Measurements from ENCODE around the gene PLPP4. TPM values are rescaled to one million over a fixed set of nuclear protein-coding genes. Genes with fewer than 3 reads are reported as not detected.

PLPP4 gene
- total and polyA plus RNA-seq, 10 donors, result not detected

- TF ChIP-seq, protein P1, sequence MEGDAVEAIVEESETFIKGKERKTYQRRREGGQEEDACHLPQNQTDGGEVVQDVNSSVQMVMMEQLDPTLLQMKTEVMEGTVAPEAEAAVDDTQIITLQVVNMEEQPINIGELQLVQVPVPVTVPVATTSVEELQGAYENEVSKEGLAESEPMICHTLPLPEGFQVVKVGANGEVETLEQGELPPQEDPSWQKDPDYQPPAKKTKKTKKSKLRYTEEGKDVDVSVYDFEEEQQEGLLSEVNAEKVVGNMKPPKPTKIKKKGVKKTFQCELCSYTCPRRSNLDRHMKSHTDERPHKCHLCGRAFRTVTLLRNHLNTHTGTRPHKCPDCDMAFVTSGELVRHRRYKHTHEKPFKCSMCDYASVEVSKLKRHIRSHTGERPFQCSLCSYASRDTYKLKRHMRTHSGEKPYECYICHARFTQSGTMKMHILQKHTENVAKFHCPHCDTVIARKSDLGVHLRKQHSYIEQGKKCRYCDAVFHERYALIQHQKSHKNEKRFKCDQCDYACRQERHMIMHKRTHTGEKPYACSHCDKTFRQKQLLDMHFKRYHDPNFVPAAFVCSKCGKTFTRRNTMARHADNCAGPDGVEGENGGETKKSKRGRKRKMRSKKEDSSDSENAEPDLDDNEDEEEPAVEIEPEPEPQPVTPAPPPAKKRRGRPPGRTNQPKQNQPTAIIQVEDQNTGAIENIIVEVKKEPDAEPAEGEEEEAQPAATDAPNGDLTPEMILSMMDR (IDR thresholded peaks at IDR 0.05 in 8 of 11, conservative IDR thresholded peaks at IDR 0.05 in 3 of 11), result no peak
- TF ChIP-seq POLR2AphosphoS5 (IDR thresholded peaks at IDR 0.05), result no peak
- TF ChIP-seq POLR2A (IDR thresholded peaks at IDR 0.05), result no peak
- H3K27ac ChIP-seq, result no peak overlapping the region
- 70 to 80% (median 76%) methylated on average over 1 of the region's 1 CpG for WGBS, 5 donors
- intact Hi-C loops (cut with DNase I; ENCODE audit: low total_unique reads), result no loop called here
- no peak overlapping the region for H3K4me3 ChIP-seq
- H3K4me1 ChIP-seq, result no peaks in the 10 kb centered on the region
- DNase-seq, result no peak
- no peaks in the 10 kb centered on the region for H3K27me3 ChIP-seq (replicated peaks in 1 of 7)
- no peaks in the 10 kb centered on the region for H3K36me3 ChIP-seq
- H3K9me3 ChIP-seq, result peaks cover 0 to 13% (median 10%) of the 10 kb centered on the region in 8 donors
Observed at GRCh38 chr10:120530699-120531098, 73.7 kb downstream of the PLPP4 start.

- DNase-seq, result no peak
- no peaks in the 10 kb centered on the region for H3K27me3 ChIP-seq (replicated peaks in 1 of 7)
- H3K4me3 ChIP-seq, result no peak overlapping the region
- H3K4me1 ChIP-seq, result no peaks in the 10 kb centered on the region
- 75 to 90% (median 86%) methylated on average over 2 of the region's 2 CpGs for WGBS, 5 donors
- TF ChIP-seq POLR2AphosphoS5 (IDR thresholded peaks at IDR 0.05), result no peak
- TF ChIP-seq, protein P1 (IDR thresholded peaks at IDR 0.05 in 8 of 11, conservative IDR thresholded peaks at IDR 0.05 in 3 of 11), result no peak
- TF ChIP-seq POLR2A (IDR thresholded peaks at IDR 0.05), result no peak
- H3K27ac ChIP-seq, result no peak overlapping the region
- no peaks in the 10 kb centered on the region for H3K36me3 ChIP-seq
- intact Hi-C loops (cut with DNase I; ENCODE audit: low total_unique reads), result no loop called here
- peaks cover 0 to 13% (median 10%) of the 10 kb centered on the region in 8 donors for H3K9me3 ChIP-seq
Observed at GRCh38 chr10:120538091-120538490, 81.1 kb downstream of the PLPP4 start.

DNA sequence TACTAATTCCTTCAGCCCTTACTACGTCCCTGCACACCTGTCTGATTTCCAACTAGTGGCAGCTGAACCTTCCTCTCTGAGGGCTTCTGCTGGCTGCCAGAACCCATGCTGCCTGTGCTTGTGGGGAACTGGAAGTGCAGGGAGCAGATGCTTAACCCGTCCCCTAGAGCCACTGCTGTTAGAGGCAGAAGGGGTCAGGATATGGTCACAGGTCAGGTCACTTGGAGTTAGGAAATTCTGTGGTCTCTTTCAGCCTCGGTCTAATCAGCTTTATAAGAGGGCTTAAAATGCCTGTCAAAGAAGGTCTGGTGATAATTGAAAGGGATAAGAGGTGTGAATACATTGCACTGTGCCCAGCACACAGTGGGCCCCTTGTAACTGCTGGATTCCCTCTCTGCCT is 82.0 kb downstream of the PLPP4 start:
- H3K27me3 ChIP-seq (replicated peaks in 1 of 7), result no peaks in the 10 kb centered on the region
- no peak for DNase-seq
- H3K4me1 ChIP-seq, result no peaks in the 10 kb centered on the region
- no peak overlapping the region for H3K27ac ChIP-seq
- WGBS, 5 donors, result 47 to 63% (median 57%) methylated on average over 3 of the region's 3 CpGs
- H3K9me3 ChIP-seq, result peaks cover 0 to 10% (median 8%) of the 10 kb centered on the region in 8 donors
- no peak for TF ChIP-seq POLR2AphosphoS5 (IDR thresholded peaks at IDR 0.05)
- no peak for TF ChIP-seq POLR2A (IDR thresholded peaks at IDR 0.05)
- TF ChIP-seq, protein P1 (IDR thresholded peaks at IDR 0.05 in 8 of 11, conservative IDR thresholded peaks at IDR 0.05 in 3 of 11), result no peak
- H3K36me3 ChIP-seq, result no peaks in the 10 kb centered on the region
- H3K4me3 ChIP-seq, result no peak overlapping the region
- intact Hi-C loops (cut with DNase I; ENCODE audit: low total_unique reads), result no loop called here

DNA sequence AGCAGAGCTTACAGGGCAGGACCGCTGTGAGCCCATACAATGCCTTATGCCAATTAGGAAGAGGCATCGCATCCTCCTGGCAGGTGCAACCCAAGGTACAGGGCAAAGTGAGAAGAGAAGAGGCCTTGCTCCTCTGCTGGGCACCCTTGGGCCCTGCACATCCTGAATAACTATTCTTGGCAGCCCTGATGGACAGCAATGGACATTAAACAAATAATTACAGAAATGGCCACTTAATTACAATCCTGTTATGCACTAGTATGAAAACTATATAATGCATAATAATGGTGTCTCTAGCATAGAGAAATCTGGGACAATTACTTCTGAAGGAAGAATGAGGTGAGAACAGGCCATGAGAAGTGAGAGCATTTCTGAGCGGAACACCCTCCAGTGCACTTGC is 83.5 kb downstream of the PLPP4 start:
- no peak for TF ChIP-seq POLR2AphosphoS5 (IDR thresholded peaks at IDR 0.05)
- TF ChIP-seq, protein P1 (IDR thresholded peaks at IDR 0.05 in 8 of 11, conservative IDR thresholded peaks at IDR 0.05 in 3 of 11), result no peak
- TF ChIP-seq POLR2A (IDR thresholded peaks at IDR 0.05), result no peak
- no peaks in the 10 kb centered on the region for H3K9me3 ChIP-seq
- no peaks in the 10 kb centered on the region for H3K36me3 ChIP-seq
- no peak overlapping the region for H3K4me3 ChIP-seq
- WGBS, 5 donors, result 88 to 96% (median 93%) methylated on average over 3 of the region's 3 CpGs
- intact Hi-C loops (cut with DNase I; ENCODE audit: low total_unique reads), result no loop called here
- no peak overlapping the region for H3K27ac ChIP-seq
- DNase-seq, result no peak
- H3K27me3 ChIP-seq (replicated peaks in 1 of 7), result no peaks in the 10 kb centered on the region
- H3K4me1 ChIP-seq, result no peaks in the 10 kb centered on the region
